ENCODE results near the gene PPIF. TPM values are rescaled to one million over a fixed set of nuclear protein-coding genes. Genes with fewer than 3 reads are reported as not detected.

PPIF gene
- total and polyA plus RNA-seq, 4 donors, result 21.7 to 96.8 (median 39.9) TPM

GRCh38 chr10:79390057-79390456, 42.8 kb downstream of the PPIF start:
- WGBS, 2 donors, result 98% methylated on average over 2 of the region's 2 CpGs
- no peaks in the 10 kb centered on the region for H3K9me3 ChIP-seq (ENCODE audit: control insufficient read depth in 4 of 4, insufficient read depth in 3 of 4, low read length in 3 of 4)

DNA sequence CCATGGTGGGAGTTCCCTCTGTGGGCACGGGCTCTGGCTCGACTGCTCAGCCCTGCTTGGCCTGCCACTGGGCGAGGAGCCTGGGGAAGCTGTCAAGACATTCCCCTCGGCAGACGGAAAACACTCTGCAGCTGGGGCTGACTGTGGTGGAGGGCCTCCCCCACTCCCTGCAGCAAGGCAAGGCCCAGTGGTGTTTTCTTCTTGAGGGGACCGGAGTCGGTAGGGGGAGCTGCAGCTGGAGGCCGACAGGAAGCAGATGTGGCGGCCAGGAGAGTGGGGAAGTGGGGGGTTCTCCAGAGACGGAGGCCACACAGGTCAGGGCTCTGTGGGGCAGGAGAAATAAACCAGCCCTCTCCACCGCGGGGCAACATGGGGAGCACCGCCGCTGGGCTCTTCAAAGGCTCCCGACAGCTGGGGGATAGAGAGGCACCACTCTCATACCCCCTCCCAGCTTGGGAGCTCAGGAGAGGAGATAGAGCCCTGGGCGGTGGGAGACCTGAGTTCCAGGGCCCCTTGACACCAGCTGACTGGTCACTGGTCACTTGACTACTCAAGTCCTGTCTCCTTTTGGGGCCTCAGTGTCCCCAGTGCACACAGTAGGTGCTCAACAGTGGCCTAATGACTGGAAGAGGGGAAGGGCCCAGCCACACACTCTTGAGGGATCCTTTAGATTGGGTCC, 43.4 kb downstream of the PPIF start:
- Histone ChIP-seq H3K27ac (ENCODE audit: low read depth in 1 of 2, low read length in 1 of 2) (peak overlapping the region in 1 of 2 donors; percentile 20), H3K9ac (ENCODE audit: insufficient read depth in 1 of 2, low read length in 2 of 2) (no peak overlapping the region), H3K4me1 (ENCODE audit: control insufficient read depth in 5 of 5, insufficient read depth in 5 of 5, low read length in 5 of 5) (peaks cover 0 to 7% (median 0%) of the 10 kb centered on the region in 5 donors), H3K27me3 (ENCODE audit: control insufficient read depth in 3 of 3, insufficient read depth in 3 of 3, low read length in 2 of 3) (no peaks in the 10 kb centered on the region), H3K4me3 (no peak overlapping the region), H3K36me3 (ENCODE audit: control insufficient read depth in 4 of 4, insufficient read depth in 4 of 4, low read length in 4 of 4) (peaks cover 0 to 36% (median 20%) of the 10 kb centered on the region in 4 donors), H3K9me3 (ENCODE audit: control insufficient read depth in 4 of 4, insufficient read depth in 3 of 4, low read length in 3 of 4) (no peaks in the 10 kb centered on the region)
- TF ChIP-seq CTCF (IDR thresholded peaks at IDR 0.05; ENCODE audit: control extremely low read depth, extremely low read depth), result no peak
- no peak for ATAC-seq (ENCODE audit: insufficient read depth, low FRiP score)
- WGBS, 2 donors, result 26 to 55% methylated on average over 16 of the region's 16 CpGs
- peak; percentile 71 to 78 (median 74) for DNase-seq

More at GRCh38 chr10:79390057-79390456, 42.8 kb downstream of the PPIF start:
- Histone ChIP-seq H3K27me3 (ENCODE audit: control insufficient read depth in 3 of 3, insufficient read depth in 3 of 3, low read length in 2 of 3) (no peaks in the 10 kb centered on the region), H3K4me3 (no peak overlapping the region), H3K9ac (ENCODE audit: insufficient read depth in 1 of 2, low read length in 2 of 2) (no peak overlapping the region), H3K36me3 (ENCODE audit: control insufficient read depth in 4 of 4, insufficient read depth in 4 of 4, low read length in 4 of 4) (peaks cover 0 to 36% (median 20%) of the 10 kb centered on the region in 4 donors), H3K27ac (ENCODE audit: low read depth in 1 of 2, low read length in 1 of 2) (no peak overlapping the region), H3K4me1 (ENCODE audit: control insufficient read depth in 5 of 5, insufficient read depth in 5 of 5, low read length in 5 of 5) (peaks cover 0 to 7% (median 0%) of the 10 kb centered on the region in 5 donors)
- no peak for TF ChIP-seq CTCF (IDR thresholded peaks at IDR 0.05; ENCODE audit: control extremely low read depth, extremely low read depth)
- DNase-seq (no peak), ATAC-seq (ENCODE audit: insufficient read depth, low FRiP score) (no peak)

DNA sequence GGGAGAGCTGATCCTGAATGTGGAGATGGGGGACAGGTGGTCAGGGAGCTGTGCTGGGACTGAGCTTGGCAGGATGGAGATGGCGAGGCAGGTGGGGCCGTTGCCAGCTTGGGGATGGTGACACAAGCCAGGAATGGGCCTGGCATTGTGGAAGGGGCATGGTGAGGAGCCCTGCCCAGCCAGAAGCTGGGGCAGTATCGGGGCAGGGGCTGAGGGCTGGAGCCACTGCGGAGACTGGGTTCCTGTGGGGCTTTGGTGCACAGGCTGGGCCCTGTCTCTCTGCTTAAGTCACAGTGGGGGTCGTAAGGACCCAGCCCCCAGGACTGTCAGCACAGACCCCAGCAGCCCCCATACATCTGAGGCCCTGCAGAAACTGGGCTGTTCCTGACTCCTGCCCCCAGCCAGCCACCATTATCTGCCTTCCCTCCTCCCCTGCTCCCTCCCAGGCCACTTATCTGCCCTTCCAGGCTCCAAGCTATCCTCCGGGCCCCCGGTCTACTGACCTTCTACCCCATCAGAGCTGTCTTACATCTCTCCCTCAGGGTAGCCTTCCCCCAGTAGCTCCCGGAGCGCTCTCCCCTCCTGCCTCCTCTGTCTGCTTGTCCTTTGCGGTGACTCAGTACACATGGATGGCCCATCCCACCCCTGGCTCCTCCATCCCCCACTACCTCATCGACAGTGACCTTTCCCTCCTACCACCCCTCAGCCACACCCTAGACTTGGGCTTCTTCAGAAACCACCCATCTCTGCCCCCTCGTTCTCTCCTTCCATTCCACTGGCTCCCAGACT, 44.2 kb downstream of the PPIF start:
- no peak for ATAC-seq (ENCODE audit: insufficient read depth, low FRiP score)
- TF ChIP-seq CTCF (IDR thresholded peaks at IDR 0.05; ENCODE audit: control extremely low read depth, extremely low read depth), result no peak
- Histone ChIP-seq H3K36me3 (ENCODE audit: control insufficient read depth in 4 of 4, insufficient read depth in 4 of 4, low read length in 4 of 4) (peaks cover 0 to 30% (median 22%) of the 10 kb centered on the region in 4 donors), H3K27me3 (ENCODE audit: control insufficient read depth in 3 of 3, insufficient read depth in 3 of 3, low read length in 2 of 3) (no peaks in the 10 kb centered on the region), H3K4me1 (ENCODE audit: control insufficient read depth in 5 of 5, insufficient read depth in 5 of 5, low read length in 5 of 5) (peaks cover 0 to 10% (median 4%) of the 10 kb centered on the region in 5 donors), H3K9ac (ENCODE audit: insufficient read depth in 1 of 2, low read length in 2 of 2) (no peak overlapping the region), H3K9me3 (ENCODE audit: control insufficient read depth in 4 of 4, insufficient read depth in 3 of 4, low read length in 3 of 4) (no peaks in the 10 kb centered on the region), H3K27ac (ENCODE audit: low read depth in 1 of 2, low read length in 1 of 2) (peak overlapping the region in 1 of 2 donors; percentile 20), H3K4me3 (no peak overlapping the region)
- DNase-seq, result peak in 1 of 3 donors; percentile 4
- WGBS, 2 donors, result 89% methylated on average over 12 of the region's 12 CpGs

Data from lung (tissue), 12 donors.